GM12874 (cell line): Measurements from ENCODE around the gene CHMP4B.

Experiments
- CTCF ChIP-seq: IDR thresholded peaks from 2 replicates; pipeline ENCODE4 v1.5.1; 2011; ENCODE audit warnings: low read depth, mild to moderate bottlenecking, control low read depth, low read length, moderate library complexity; ENCODE audit not compliant: insufficient read depth

CHMP4B gene

GRCh38 chr20:33850159-33850558 lies 39.0 kb downstream of the CHMP4B start:
- TF ChIP-seq CTCF: no peak

DNA sequence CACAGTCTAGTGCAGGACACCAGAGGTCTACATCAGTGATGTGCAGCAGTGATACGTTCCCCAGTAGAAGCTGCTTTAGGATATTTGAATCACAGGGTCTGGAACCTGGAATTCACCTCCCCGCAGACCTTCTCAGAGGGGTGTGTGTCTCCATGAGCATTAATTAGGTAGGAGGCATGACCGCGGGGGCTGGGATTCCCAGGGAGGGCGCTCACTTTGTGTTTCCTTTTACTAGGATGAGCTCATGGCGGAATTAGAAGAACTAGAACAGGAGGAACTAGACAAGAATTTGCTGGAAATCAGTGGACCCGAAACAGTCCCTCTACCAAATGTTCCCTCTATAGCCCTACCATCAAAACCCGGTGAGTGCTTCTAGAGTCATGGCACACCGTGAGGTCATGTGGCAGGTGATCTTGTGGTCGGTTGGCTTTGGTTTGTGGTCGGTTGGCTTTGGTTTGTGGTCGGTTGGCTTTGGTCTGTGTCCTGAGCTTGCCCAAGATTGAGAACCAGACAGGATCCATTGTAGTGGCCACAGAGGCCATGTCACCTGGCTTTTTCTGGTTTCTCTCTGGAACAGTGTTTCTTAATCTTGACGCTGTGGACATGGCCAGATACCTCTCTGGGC lies 40.8 kb downstream of the CHMP4B start:
- TF ChIP-seq CTCF: no peak

DNA sequence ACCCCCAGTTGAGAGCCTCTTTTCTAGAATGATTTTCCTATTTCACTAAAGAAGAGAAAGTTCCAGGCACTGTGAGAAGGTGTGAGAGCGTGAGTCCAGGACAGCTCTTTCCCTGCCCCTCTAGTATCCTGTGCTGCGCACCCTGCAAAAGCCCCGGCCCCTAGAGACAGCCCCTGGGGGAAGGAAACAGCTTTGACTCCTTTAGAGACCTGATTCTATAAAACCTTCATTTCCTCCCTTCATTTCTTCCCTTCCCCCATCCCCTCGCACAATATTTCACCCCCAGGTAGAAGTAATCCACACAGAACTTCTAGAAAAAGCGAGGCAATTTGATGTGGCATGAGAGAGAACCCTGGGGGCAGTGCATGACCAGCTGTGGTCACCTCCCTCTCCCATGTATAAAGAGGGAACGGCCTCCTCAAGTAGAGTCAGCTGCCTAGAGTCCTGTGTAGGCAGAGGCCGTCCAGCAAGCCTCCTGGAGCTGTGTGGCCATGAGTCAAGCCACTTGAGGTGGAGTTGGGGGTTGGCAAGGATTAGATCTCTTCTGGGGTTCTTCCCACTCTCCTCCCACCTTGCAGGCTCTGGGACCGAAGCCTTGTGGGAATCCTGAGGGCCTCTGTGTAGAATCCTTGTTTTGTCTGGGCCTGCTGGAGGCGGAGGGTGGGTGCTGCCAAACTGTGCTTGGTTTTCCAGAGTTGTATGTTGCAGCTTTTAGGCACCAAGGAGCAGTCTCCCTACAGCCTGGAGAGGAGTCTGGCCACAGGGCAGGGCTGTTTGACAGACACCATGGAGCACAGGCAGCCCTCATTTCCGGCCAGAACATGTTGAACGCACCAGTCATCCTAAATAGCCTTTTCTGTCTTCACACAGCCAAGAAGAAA lies 41.7 kb downstream of the CHMP4B start:
- TF ChIP-seq CTCF: no peak

GRCh38 chr20:33853507-33853813 lies 42.3 kb downstream of the CHMP4B start:
- no peak for TF ChIP-seq CTCF

GRCh38 chr20:33857722-33858563 lies 46.8 kb downstream of the CHMP4B start:
- no peak for TF ChIP-seq CTCF

DNA sequence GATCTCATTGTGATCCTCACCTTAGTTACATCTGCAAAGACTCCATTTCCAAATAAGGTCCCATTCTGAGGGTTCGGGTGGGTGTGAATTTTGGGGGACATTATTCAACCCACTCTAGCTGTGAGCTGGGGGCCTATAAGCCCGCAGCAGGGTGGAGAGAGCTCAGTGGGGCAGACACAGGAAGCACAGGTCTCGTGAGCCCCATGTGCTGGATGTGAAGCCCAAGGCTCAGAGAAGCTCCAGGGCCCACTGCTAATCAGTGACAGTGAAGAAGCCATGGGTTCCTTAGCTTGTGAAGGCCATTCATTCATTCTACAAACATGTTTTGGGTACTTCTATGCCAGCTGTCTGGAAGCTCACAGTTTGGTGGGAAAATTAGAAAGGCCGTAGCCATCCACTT lies 47.5 kb downstream of the CHMP4B start:
- TF ChIP-seq CTCF: no peak

DNA sequence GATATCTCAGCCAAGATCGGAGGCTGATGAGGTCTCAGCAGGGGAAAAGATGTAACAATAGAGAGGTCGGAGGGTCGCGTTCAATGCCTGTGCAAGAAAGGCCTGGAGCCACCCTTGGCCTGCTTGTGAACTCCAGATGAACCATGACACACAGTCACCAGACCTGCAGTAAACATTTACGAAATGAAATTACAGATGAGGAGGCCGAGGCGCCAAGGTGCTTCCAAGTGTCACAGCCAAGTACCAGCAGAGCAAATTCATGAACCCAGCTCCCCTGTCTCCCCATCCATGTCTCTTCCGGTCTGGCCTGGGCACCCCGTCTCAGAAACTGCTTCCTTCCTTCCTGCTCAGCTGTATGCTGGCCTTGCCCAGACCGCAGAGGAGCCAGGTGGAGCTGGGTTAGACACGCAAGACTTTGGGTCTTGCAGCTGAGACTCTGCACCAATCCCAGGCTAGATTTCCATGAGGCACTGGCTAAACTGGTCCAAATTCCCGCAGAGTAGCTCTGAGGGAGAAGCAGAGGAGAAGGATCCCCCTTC lies 48.1 kb downstream of the CHMP4B start:
- no peak for TF ChIP-seq CTCF
